DOHH2 (cell line): ENCODE measurements around the gene NPS.

Experiments used
- H3F3A ChIP-seq: fragments of 200-600 bp; sonication (generic), shearing (Covaris generic); 2 replicates; pipeline ENCODE4 v1.6.0; 2016; ENCODE audit warnings: antibody characterized with exemption, mild to moderate bottlenecking; ENCODE audit not compliant: control insufficient read depth, insufficient read depth
- H3K27ac ChIP-seq: fragments of 200-600 bp; sonication (generic); 2 replicates; pipeline ENCODE4 v1.5.1; 2014; ENCODE audit warnings: low read depth, mild to moderate bottlenecking, low read length, moderate library complexity
- H3K27me3 ChIP-seq: fragments of 200-600 bp; sonication (generic); 2 replicates; pipeline ENCODE4 v1.6.1; 2014; ENCODE audit warnings: mild to moderate bottlenecking, low read length, mixed read lengths; ENCODE audit not compliant: control insufficient read depth
- H3K36me3 ChIP-seq: fragments of 200-600 bp; sonication (generic); 2 replicates; pipeline ENCODE4 v1.6.1; 2014; ENCODE audit warnings: mild to moderate bottlenecking, low read length, moderate library complexity, mixed read lengths; ENCODE audit not compliant: control insufficient read depth
- H3K4me1 ChIP-seq: fragments of 200-600 bp; sonication (generic); 2 replicates; pipeline ENCODE4 v1.6.1; 2014; ENCODE audit warnings: mild to moderate bottlenecking, low read length, mixed read lengths; ENCODE audit not compliant: control insufficient read depth
- H3K4me2 ChIP-seq: fragments of 200-600 bp; sonication (generic); 2 replicates; pipeline ENCODE4 v1.6.0; 2014; ENCODE audit warnings: mild to moderate bottlenecking, low read length, moderate library complexity
- H3K4me3 ChIP-seq: fragments of 200-600 bp; sonication (generic); 2 replicates; pipeline ENCODE4 v1.5.1; 2014; ENCODE audit warnings: mild to moderate bottlenecking, low read length, mixed read lengths
- H3K79me2 ChIP-seq: fragments of 200-600 bp; sonication (generic); 2 replicates; pipeline ENCODE4 v1.6.1; 2014; ENCODE audit warnings: mild to moderate bottlenecking, low read length, mixed read lengths; ENCODE audit not compliant: control insufficient read depth
- H3K9me2 ChIP-seq: fragments of 200-600 bp; sonication (generic); replicated peaks from 2 replicates; pipeline ENCODE4 v1.6.1; 2014; ENCODE audit warnings: mild to moderate bottlenecking, low read length, mixed read lengths; ENCODE audit not compliant: control insufficient read depth
- H3K9me3 ChIP-seq: fragments of 200-600 bp; sonication (generic); 2 replicates; pipeline ENCODE4 v1.6.1; 2014; ENCODE audit warnings: antibody characterized with exemption, low read length, mixed read lengths; ENCODE audit not compliant: control insufficient read depth, insufficient read depth
- H4K20me1 ChIP-seq: fragments of 200-600 bp; sonication (generic); 2 replicates; pipeline ENCODE4 v1.6.0; 2014; ENCODE audit warnings: low read depth, mild to moderate bottlenecking, antibody characterized with exemption, low read length, moderate library complexity; ENCODE audit not compliant: control insufficient read depth, insufficient read depth
- CTCF ChIP-seq: fragments of 200-600 bp; sonication (generic); IDR thresholded peaks from one replicate; pipeline ENCODE4 v1.5.1; 2014; ENCODE audit warnings: antibody characterized with exemption, mild to moderate bottlenecking, low read depth, low read length; ENCODE audit not compliant: poor library complexity, severe bottlenecking
- EZH2phosphoT487 ChIP-seq: fragments of 200-600 bp; sonication (generic); IDR thresholded peaks from 2 replicates; pipeline ENCODE4 v1.6.1; 2017; ENCODE audit warnings: borderline replicate concordance, mild to moderate bottlenecking, antibody characterized with exemption, low read length, moderate library complexity, mixed read lengths

Gene NPS

GRCh38 chr10:127580822-127581221 is 31.7 kb downstream of the NPS start:
- H3K9me2 ChIP-seq, result no peaks in the 10 kb centered on the region
- no peak overlapping the region for H3K4me3 ChIP-seq
- H3K9me3 ChIP-seq, result no peaks in the 10 kb centered on the region
- TF ChIP-seq CTCF, result no peak
- TF ChIP-seq EZH2phosphoT487, result no peak
- H3K36me3 ChIP-seq, result no peaks in the 10 kb centered on the region
- H4K20me1 ChIP-seq, result no peaks in the 10 kb centered on the region
- H3K79me2 ChIP-seq, result no peaks in the 10 kb centered on the region
- H3K4me1 ChIP-seq, result no peaks in the 10 kb centered on the region
- H3K27me3 ChIP-seq, result no peaks in the 10 kb centered on the region
- H3K27ac ChIP-seq, result no peak overlapping the region
- no peak overlapping the region for H3K4me2 ChIP-seq
- no peaks in the 10 kb centered on the region for H3F3A ChIP-seq

- TF ChIP-seq CTCF, result no peak
- TF ChIP-seq EZH2phosphoT487, result no peak
Observed at GRCh38 chr10:127585519-127586023, 36.5 kb downstream of the NPS start.

GRCh38 chr10:127587668-127588365 is 38.7 kb downstream of the NPS start:
- Histone ChIP-seq H3K9me2 (no peaks in the 10 kb centered on the region), H3K4me2 (no peak overlapping the region), H3K36me3 (no peaks in the 10 kb centered on the region), H3K4me3 (no peak overlapping the region), H3K79me2 (no peaks in the 10 kb centered on the region), H3F3A (no peaks in the 10 kb centered on the region), H4K20me1 (no peaks in the 10 kb centered on the region), H3K9me3 (no peaks in the 10 kb centered on the region), H3K27ac (no peak overlapping the region), H3K4me1 (no peaks in the 10 kb centered on the region), H3K27me3 (no peaks in the 10 kb centered on the region)
- TF ChIP-seq EZH2phosphoT487, result no peak

More at GRCh38 chr10:127585519-127586023, 36.5 kb downstream of the NPS start:
- Histone ChIP-seq H3K27me3 (no peaks in the 10 kb centered on the region), H3K9me3 (no peaks in the 10 kb centered on the region), H3F3A (no peaks in the 10 kb centered on the region), H3K4me2 (no peak overlapping the region), H3K4me3 (no peak overlapping the region), H3K9me2 (no peaks in the 10 kb centered on the region), H3K27ac (no peak overlapping the region), H3K79me2 (no peaks in the 10 kb centered on the region), H4K20me1 (no peaks in the 10 kb centered on the region), H3K4me1 (no peaks in the 10 kb centered on the region), H3K36me3 (no peaks in the 10 kb centered on the region)

GRCh38 chr10:127592586-127592985 is 43.5 kb downstream of the NPS start:
- Histone ChIP-seq H3K27me3 (no peaks in the 10 kb centered on the region), H3F3A (no peaks in the 10 kb centered on the region), H3K9me3 (no peaks in the 10 kb centered on the region), H3K4me1 (no peaks in the 10 kb centered on the region), H3K36me3 (no peaks in the 10 kb centered on the region), H3K27ac (no peak overlapping the region), H3K79me2 (no peaks in the 10 kb centered on the region), H3K9me2 (no peaks in the 10 kb centered on the region), H3K4me2 (no peak overlapping the region), H3K4me3 (no peak overlapping the region), H4K20me1 (no peaks in the 10 kb centered on the region)
- TF ChIP-seq CTCF, result no peak
- no peak for TF ChIP-seq EZH2phosphoT487
